GM18907 (cell line): ENCODE measurements around the gene MACROD1.

Experiments used
- ATAC-seq: cut with Tn5 transposase; IDR thresholded peaks from one replicate; pipeline ENCODE4 v1.9.1; 2021; ENCODE audit warnings: mild to moderate bottlenecking, moderate library complexity; ENCODE audit not compliant: unreplicated experiment

Gene MACROD1, protein sequence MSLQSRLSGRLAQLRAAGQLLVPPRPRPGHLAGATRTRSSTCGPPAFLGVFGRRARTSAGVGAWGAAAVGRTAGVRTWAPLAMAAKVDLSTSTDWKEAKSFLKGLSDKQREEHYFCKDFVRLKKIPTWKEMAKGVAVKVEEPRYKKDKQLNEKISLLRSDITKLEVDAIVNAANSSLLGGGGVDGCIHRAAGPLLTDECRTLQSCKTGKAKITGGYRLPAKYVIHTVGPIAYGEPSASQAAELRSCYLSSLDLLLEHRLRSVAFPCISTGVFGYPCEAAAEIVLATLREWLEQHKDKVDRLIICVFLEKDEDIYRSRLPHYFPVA

GRCh38 chr11:64165842-64166635, at the start of gene MACROD1:
Gene MACROD1 (minus strand): TSS chr11:64166113. CDS start chr11:64165994, 119 bp downstream.
- peak; percentile 78 for ATAC-seq

- ATAC-seq: no peak
These were observed 45.4 kb upstream of the MACROD1 start for GRCh38 chr11:64211181-64211872.

DNA sequence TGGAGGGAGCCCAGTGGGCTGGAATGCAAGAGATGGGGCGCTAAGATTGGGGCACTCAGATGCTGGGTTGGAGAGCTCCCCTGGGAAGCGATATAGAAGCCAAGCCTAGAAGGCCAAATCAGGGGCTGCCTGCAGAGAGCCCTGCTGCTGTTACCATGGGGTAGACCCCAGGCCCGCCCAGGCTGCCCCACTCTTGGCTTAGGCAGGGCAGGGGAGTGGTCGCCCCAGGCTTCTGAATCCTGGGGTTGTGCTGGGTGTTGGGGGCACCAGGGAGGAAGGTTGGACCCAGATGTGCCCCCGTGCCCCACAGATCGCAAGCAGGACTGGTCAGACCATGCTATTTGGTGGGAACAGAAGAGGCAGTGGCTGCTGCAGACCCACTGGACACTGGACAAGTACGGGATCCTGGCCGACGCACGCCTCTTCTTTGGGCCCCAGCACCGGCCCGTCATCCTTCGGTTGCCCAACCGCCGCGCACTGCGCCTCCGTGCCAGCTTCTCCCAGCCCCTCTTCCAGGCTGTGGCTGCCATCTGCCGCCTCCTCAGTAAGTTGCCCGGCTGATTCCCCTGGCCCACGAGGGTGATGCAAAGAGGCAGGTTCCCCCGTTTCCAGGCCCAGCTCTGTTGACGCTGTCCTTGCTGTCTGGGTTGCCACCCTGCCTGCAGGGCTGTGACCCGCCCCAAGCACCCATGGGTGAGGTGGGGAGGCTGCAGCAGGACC, 44.5 kb upstream of the MACROD1 start:
- no peak for ATAC-seq

DNA sequence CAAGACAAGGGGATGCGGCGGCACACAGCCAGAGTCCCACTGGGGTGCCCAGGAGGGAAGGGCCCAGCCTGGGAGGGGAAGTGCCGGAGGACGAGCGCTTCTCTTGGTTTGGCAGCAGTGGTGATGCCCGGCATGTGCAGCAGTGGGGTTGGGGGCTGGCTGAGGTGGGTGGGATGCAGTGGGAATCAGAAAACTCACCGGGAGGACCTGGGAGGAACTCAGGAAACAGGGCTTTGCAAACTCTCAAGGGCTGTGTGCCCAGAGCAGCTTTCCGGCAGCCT, 43.6 kb upstream of the MACROD1 start:
- no peak for ATAC-seq

DNA sequence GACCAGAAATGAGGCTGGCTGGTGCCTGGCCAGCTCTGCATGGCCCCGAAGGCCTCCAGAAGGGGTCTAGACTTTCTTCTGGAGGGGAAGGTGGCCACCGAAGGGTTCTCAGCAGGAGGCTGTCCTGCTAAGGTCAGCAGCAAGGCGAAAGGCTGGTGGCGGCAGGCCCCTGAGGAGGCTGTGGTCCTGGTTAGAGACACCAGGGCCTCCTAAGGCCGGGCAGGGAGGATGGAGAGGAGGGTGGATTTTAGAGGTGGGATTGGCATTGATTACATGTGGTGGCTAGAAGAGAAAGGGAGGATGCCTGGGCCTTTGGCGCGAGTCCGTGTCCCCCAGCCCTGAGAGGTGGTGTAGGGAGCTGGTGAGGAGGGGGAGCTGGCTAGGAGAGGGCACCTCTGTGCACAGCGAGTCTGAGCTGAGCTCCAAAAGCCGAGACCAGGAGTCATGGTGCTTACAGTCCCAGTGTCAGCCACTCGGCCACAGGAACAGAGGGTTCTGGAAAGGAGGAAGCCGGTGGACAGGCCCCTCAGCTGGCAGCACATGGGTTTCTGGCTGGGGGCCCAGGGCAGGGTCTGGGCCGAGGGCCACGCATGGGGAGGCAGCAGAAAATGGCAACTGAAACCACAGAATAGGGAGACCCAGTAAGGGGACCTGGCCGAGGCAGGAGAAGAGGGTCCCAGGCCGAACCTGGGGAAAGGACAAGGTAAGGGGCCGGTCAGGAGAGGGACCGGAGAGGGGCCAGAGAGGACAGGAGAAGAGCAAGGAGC, 43.1 kb upstream of the MACROD1 start:
- ATAC-seq: no peak

DNA sequence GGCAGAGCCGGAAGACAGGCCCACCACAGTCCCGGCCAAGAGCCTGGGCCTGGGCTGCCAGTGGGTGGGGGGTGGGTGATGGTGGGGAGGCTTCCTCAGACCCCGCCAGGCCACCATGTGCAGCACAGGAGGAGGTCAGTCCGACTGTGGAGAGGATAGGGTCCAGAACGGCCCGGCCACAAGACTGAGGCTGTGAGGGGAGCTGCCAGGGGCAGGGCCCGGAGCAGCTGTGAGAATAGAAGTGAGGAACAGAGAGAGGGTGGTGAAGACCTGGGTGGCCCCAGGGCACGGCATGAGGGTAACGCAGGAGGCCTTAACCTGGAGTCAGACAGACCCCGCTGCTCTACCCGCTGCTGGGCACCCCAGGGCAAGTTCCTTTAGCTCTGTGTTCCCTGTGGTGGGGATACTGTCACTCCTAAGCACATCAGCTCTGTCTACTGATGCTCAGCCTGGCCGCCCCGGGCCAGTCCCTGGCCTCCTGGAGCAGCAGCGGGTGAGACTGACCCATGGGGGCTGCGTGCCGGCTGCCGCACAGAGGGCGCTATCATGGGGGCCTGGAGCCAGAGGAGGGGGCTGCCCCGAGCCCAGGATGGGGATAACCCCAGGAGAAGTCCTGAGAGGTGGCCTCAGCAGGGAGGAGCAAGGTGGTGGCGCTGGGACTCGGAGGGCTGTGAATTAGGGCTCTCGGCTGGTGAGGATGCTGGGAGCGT, 42.3 kb upstream of the MACROD1 start:
- ATAC-seq: no peak

DNA sequence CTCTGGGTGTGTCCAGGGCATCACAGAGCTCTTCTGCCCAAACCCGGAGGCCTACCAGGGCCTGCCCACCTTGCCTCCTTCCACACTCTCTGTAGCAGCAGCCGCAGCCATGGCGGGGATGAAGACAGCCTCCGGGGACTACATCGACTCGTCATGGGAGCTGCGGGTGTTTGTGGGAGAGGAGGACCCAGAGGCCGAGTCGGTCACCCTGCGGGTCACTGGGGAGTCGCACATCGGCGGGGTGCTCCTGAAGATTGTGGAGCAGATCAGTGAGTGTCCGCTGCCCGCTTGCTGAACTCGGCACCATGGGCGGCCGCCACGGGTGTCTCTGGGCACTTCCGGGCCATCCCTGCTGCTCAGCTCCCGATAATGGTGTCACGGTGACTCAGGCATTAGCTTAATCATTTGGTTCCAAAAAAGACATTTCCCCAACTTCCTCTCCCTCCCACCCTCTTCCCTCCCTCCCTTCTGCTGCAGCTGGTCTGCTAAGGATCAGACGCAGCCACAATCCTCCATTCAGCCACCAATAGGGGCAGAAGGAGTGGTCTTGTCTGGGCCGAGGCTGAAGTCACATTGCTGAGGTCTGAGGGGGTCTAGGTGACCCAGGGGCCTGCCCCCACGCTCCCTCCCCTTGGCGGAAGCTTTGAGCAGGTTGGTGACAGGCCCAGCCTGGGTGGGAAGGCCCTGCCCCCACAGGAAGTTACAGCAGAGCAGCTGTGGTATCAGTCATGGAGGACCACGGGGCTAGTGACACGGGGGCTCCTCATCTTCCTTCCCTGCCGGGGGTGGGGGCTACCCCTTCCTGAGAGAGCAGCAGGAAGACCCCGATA, 41.6 kb upstream of the MACROD1 start:
- peak; percentile 49 for ATAC-seq

GRCh38 chr11:64206457-64207255, 40.7 kb upstream of the MACROD1 start, which contains the start of gene FERMT3:
Gene FERMT3 (plus strand): TSS chr11:64206721. CDS start chr11:64207365, 644 bp downstream.
- peak; percentile 38 for ATAC-seq

DNA sequence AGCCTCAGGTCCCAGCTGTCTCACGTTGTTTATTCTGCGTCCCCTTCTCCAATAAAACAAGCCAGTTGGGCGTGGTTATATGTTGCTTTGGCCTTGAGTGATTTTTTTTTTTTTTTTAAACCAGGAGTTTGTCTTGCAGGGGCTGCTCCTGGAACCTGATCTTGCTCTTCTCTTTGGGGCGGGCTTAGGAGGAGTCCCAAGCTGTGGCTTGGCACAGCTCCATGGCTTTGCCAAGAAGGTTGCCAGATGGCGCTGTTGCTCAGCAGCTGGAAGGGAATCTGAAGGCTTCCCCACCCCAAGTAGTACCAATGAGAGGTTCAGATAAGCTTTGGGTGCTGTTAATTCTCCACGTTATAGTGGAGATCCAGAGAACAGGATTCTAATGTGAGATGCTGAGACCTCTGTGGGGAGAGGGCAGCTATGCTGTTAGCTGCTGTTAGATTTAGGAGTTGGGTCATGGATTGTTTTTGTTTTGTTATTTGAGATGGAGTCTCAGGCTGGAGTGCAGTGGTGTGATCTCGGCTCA, 38.6 kb upstream of the MACROD1 start:
- ATAC-seq: no peak

DNA sequence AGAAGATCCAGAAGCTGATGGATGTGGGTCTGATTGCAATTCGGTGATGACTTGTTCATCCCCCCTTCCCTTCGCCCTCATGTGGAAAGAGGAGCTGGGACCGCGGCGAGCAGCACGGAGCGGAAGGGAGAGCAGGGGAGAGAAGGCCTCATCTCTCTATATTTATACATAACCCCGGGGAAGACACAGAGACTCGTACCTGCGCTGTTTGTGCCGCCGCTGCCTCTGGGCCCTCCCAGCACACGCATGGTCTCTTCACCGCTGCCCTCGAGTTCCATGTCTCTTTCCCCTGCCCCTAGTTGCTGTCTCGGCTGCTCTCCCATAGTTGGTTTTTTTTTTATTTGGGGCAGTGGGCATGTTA, 38.1 kb upstream of the MACROD1 start:
- ATAC-seq: no peak

- ATAC-seq: no peak
These were observed 37.6 kb upstream of the MACROD1 start for GRCh38 chr11:64203421-64204079.

GRCh38 chr11:64202992-64203391, 37.1 kb upstream of the MACROD1 start:
- ATAC-seq: no peak

DNA sequence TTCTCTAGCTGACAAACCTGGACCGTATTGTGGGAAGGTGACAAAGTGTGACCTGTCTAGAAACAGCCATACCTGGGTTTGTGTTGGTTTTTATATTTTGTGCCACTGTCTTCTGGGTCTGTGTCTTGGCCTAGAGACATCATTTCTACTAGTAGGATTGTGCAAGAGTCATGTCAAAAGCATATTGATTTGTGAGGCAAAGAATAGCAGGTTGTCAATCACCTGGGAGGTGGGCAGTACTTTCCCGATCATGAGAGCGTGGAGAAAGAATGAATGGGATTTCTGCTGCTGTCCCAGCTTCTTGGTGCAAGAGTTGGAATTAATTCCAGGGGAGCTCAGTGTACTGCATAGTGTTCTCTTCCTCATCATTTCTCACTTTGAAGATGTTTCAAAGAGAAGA, 35.6 kb upstream of the MACROD1 start:
- no peak for ATAC-seq

DNA sequence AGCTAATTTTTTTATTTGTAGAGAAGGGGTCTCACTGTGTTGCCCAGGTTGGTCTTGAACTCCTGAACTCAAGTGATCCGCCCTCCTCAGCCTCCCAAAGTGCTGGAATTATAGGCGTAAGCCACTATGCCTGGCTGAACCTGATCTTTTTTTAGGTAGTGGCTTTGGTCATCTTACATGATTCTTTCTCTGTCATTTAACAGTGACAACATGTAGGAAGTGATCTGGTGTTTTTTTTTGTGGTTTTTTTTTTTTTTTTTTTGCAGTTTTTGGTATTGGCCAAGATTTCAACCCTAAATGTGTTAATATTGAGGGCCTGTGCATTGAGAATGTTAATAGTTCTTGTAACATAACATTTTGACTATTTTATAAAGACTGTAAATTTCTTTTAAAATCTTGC, 32.6 kb upstream of the MACROD1 start:
- no peak for ATAC-seq

- ATAC-seq: no peak
These were observed 30.7 kb upstream of the MACROD1 start for GRCh38 chr11:64196626-64197025.

- ATAC-seq: no peak
These were observed 26.5 kb upstream of the MACROD1 start for GRCh38 chr11:64192434-64192833.

GRCh38 chr11:64186492-64187165, 20.7 kb upstream of the MACROD1 start:
- no peak for ATAC-seq
